RWPE2 (cell line): Measurements from ENCODE around the gene RAB20.
"Not testable (repeated sequence)": the region's sequence is repeated elsewhere in the genome, so short reads cannot be mapped to it uniquely, and the experiment has no call there.

ENCODE experiments used
- ATAC-seq: fragments of 200-7000 bp; cut with Tn5 transposase; 3 replicates; pipeline ENCODE4 v1.9.1; 2021; ENCODE audit warnings: low read depth
- DNase-seq: peaks from one replicate; pipeline ENCODE4 v3.0.0-alpha.2; 2020; ENCODE audit warnings: low spot score
- H3K27ac ChIP-seq: fragments of 450-650 bp; 2 replicates; pipeline ENCODE4 v1.5.1; 2017; ENCODE audit warnings: mild to moderate bottlenecking; ENCODE audit not compliant: poor library complexity, severe bottlenecking
- H3K27me3 ChIP-seq: fragments of 250-450 bp; sonication (Bioruptor Pico); 2 replicates; pipeline ENCODE4 v1.5.1; 2021; ENCODE audit warnings: mild to moderate bottlenecking, moderate library complexity; ENCODE audit not compliant: insufficient read depth, poor library complexity, severe bottlenecking
- H3K36me3 ChIP-seq: fragments of 250-450 bp; sonication (Bioruptor Pico); 2 replicates; pipeline ENCODE4 v1.5.1; 2020; ENCODE audit warnings: low read depth, mild to moderate bottlenecking, moderate library complexity
- H3K4me1 ChIP-seq: fragments of 250-450 bp; sonication (Bioruptor Pico); 2 replicates; pipeline ENCODE4 v1.5.1; 2021; ENCODE audit warnings: mild to moderate bottlenecking, moderate library complexity; ENCODE audit not compliant: insufficient read depth, poor library complexity, severe bottlenecking
- H3K4me3 ChIP-seq: fragments of 250-450 bp; sonication (Bioruptor Pico); 2 replicates; pipeline ENCODE4 v1.5.1; 2021; ENCODE audit warnings: mild to moderate bottlenecking, moderate library complexity; ENCODE audit not compliant: severe bottlenecking
- H3K9me3 ChIP-seq: fragments of 250-450 bp; sonication (Bioruptor Pico); 2 replicates; pipeline ENCODE4 v1.5.1; 2021; ENCODE audit warnings: mild to moderate bottlenecking, moderate library complexity; ENCODE audit not compliant: severe bottlenecking
- TF ChIP-seq, protein P1 (sequence below): fragments of 450-650 bp; IDR thresholded peaks from one replicate; pipeline ENCODE4 v1.5.1; 2017; ENCODE audit warnings: mild to moderate bottlenecking, moderate library complexity; ENCODE audit not compliant: poor library complexity, severe bottlenecking

RAB20 gene

DNA sequence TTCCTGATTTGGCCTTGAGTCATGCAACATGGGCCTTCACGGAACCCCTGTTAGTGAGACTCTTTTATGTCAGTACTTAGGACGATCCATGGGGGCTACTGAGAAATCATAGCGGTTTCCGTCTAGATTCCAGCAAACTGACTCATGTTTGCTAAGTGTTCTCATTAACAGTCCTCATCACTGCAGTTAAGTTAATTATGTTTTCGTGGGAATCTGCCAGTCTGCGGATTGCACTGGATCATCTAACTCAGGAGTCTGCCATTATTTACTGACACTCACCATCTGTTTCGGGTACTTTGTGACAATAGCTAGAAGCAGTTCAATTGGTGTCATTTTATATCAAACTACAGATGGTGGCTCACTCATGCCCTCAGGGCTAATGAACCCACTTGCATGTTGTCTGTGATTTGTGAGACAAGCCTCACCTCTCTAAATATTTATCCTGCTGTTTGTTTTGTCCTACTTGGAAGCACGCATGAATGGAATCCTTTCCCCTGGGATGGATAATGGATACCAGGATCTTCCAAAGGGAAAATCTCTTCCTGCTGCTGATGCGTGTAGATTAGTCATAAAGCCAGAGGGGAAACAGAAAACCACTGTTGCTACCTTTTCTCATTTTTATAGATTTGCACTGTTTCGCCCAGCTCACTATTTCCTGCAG lies 61.8 kb downstream of the RAB20 start:
- ATAC-seq (no peak), DNase-seq (no peak)
- Histone ChIP-seq H3K4me3 (no peak overlapping the region), H3K9me3 (no peaks in the 10 kb centered on the region), H3K36me3 (peaks cover 82% of the 10 kb centered on the region), H3K27me3 (no peaks in the 10 kb centered on the region), H3K4me1 (no peaks in the 10 kb centered on the region), H3K27ac (no peak overlapping the region)
- TF ChIP-seq, protein P1, sequence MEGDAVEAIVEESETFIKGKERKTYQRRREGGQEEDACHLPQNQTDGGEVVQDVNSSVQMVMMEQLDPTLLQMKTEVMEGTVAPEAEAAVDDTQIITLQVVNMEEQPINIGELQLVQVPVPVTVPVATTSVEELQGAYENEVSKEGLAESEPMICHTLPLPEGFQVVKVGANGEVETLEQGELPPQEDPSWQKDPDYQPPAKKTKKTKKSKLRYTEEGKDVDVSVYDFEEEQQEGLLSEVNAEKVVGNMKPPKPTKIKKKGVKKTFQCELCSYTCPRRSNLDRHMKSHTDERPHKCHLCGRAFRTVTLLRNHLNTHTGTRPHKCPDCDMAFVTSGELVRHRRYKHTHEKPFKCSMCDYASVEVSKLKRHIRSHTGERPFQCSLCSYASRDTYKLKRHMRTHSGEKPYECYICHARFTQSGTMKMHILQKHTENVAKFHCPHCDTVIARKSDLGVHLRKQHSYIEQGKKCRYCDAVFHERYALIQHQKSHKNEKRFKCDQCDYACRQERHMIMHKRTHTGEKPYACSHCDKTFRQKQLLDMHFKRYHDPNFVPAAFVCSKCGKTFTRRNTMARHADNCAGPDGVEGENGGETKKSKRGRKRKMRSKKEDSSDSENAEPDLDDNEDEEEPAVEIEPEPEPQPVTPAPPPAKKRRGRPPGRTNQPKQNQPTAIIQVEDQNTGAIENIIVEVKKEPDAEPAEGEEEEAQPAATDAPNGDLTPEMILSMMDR = no peak

DNA sequence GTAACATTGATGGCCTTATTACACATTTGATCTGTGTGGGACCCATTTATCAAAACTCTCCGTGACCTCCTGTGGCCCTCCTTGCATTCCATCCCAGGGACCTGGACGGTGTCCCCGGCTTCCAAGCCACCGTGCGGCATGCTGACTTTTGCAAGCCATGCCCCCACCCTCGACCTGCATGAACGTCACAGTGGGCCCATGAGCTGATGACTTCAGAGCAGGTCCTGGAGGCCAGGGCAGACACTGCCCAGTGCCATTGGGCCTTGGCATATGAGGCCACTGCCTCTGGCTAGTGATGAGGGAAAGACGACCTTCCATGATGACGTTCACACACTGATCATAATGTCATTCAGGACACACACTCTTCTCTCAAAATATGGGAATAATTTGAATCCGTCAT lies 62.8 kb downstream of the RAB20 start:
- no peak for ATAC-seq
- DNase-seq = no peak
- TF ChIP-seq, protein P1 = no peak

DNA sequence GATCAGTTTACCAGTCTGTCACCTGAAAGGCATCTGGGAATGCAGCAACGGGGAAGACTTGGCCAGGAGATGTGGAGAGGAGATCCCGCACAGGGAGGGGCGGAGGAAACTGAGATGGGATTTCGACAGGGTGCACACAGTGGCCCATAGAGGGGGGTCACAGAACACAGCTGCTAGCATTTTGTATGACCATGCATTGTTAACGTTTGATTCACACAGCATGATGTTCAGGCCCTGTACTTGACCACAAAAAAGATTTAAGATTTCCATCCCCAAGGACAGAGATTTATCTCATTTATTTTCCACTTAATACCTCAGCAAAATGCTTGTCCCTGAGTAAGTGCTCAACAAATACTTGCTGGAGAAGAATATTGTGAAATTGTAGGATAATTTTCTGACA lies 63.2 kb downstream of the RAB20 start:
- TF ChIP-seq, protein P1 = no peak
- Histone ChIP-seq H3K27ac (no peak overlapping the region), H3K4me3 (no peak overlapping the region), H3K9me3 (no peaks in the 10 kb centered on the region), H3K4me1 (no peaks in the 10 kb centered on the region), H3K36me3 (peaks cover 82% of the 10 kb centered on the region), H3K27me3 (no peaks in the 10 kb centered on the region)
- ATAC-seq (0 out of 3 replicates have a peak, but pooled peaks have one; percentile 35), DNase-seq (no peak)

More for the DNA sequence above, 62.8 kb downstream of the RAB20 start:
- H3K27ac ChIP-seq = no peak overlapping the region
- no peaks in the 10 kb centered on the region for H3K4me1 ChIP-seq
- no peaks in the 10 kb centered on the region for H3K9me3 ChIP-seq
- no peak overlapping the region for H3K4me3 ChIP-seq
- no peaks in the 10 kb centered on the region for H3K27me3 ChIP-seq
- H3K36me3 ChIP-seq = peaks cover 82% of the 10 kb centered on the region

DNA sequence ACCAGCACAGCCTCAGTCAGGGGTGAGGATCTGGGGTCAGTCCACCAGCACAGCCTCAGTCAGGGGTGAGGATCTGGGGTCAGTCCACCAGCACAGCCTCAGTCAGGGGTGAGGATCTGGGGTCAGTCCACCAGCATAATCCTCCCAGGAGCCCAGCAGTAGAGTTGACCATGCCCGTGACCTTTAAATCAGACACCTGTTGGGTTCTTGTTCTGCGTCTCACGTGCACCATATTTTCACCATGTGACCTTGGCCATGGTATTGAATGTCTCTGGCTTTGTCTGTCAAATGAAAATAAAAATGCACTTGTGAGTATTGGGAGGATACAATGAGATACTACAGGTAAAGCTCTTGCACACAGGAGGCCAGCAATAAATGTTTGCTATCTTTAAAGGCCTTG lies 63.6 kb downstream of the RAB20 start:
- DNase-seq, H3K27ac ChIP-seq, H3K9me3 ChIP-seq, H3K27me3 ChIP-seq, ATAC-seq, H3K4me1 ChIP-seq, H3K4me3 ChIP-seq: not testable (repeated sequence)
- H3K36me3 ChIP-seq = peaks cover 82% of the 10 kb centered on the region

DNA sequence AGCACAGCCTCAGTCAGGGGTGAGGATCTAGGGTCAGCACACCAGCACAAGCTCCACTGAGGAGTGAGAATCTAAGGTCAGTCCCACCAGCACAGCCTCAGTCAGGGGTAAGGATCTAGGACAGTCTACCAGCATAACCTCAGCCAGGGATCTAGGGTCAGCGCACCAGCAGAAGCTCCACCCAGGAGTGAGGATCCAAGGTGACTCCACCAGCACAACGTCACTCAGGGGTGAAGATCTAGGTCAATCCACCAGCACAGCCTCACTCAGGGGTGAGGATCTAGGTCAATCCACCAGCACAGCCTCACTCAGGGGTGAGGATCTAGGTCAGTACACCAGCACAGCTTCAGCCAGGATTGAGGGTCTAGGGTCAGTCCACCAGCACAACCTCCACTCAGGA lies 64.5 kb downstream of the RAB20 start:
- no peak for DNase-seq
- Histone ChIP-seq H3K27me3 (no peaks in the 10 kb centered on the region), H3K4me1 (no peaks in the 10 kb centered on the region), H3K27ac (no peak overlapping the region), H3K4me3 (no peak overlapping the region), H3K9me3 (no peaks in the 10 kb centered on the region), H3K36me3 (peaks cover 81% of the 10 kb centered on the region)
- ATAC-seq = no peak
- TF ChIP-seq, protein P1 = no peak
